Neutrophil (primary cell): ENCODE measurements around the gene PNMT.

Experiments
- H3K27ac ChIP-seq: fragments of 200-600 bp; sonication (generic); 2 replicates; pipeline ENCODE4 v1.5.1; 2016; ENCODE audit warnings: mild to moderate bottlenecking, moderate library complexity
- H3K27me3 ChIP-seq: fragments of 200-600 bp; sonication (generic); 2 replicates; pipeline ENCODE4 v1.6.0; 2016; ENCODE audit warnings: mild to moderate bottlenecking
- H3K36me3 ChIP-seq: fragments of 200-600 bp; sonication (generic); 2 replicates; pipeline ENCODE4 v1.5.1; 2017
- H3K4me1 ChIP-seq, 2 experiments: fragments of 200-600 bp in 1 of 2; sonication (generic) in 1 of 2; 1 replicate in 1 of 2; 2 replicates in 1 of 2; pipeline versions ENCODE4 v1.5.1 to v1.6.1; 2013 to 2016; ENCODE audit warnings: low read depth in 1 of 2, low read length in 1 of 2, mild to moderate bottlenecking in 1 of 2, moderate library complexity in 1 of 2; ENCODE audit not compliant: control insufficient read depth in 1 of 2, insufficient read depth in 1 of 2
- H3K4me3 ChIP-seq, 2 experiments: fragments of 200-600 bp in 1 of 2; sonication (generic) in 1 of 2; 1 replicate in 1 of 2; 2 replicates in 1 of 2; pipeline ENCODE4 v1.5.1; 2013 to 2016; ENCODE audit warnings: low read depth in 1 of 2, low read length in 1 of 2, mild to moderate bottlenecking in 1 of 2, moderate library complexity in 1 of 2
- H3K9me3 ChIP-seq: fragments of 200-600 bp; sonication (generic); 2 replicates; pipeline ENCODE4 v1.5.1; 2016
- TF ChIP-seq, protein P1 (sequence below): fragments of 200-600 bp; sonication (generic); IDR thresholded peaks from 2 replicates; pipeline ENCODE4 v1.5.1; 2016; ENCODE audit warnings: antibody characterized with exemption

Gene PNMT

GRCh38 chr17:39717660-39718059 lies 49.4 kb downstream of the PNMT start:
- Histone ChIP-seq H3K4me3 (no peak overlapping the region), H3K27me3 (no peaks in the 10 kb centered on the region), H3K9me3 (no peaks in the 10 kb centered on the region), H3K27ac (no peak overlapping the region), H3K4me1 (no peaks in the 10 kb centered on the region), H3K36me3 (no peaks in the 10 kb centered on the region)
- TF ChIP-seq, protein P1, sequence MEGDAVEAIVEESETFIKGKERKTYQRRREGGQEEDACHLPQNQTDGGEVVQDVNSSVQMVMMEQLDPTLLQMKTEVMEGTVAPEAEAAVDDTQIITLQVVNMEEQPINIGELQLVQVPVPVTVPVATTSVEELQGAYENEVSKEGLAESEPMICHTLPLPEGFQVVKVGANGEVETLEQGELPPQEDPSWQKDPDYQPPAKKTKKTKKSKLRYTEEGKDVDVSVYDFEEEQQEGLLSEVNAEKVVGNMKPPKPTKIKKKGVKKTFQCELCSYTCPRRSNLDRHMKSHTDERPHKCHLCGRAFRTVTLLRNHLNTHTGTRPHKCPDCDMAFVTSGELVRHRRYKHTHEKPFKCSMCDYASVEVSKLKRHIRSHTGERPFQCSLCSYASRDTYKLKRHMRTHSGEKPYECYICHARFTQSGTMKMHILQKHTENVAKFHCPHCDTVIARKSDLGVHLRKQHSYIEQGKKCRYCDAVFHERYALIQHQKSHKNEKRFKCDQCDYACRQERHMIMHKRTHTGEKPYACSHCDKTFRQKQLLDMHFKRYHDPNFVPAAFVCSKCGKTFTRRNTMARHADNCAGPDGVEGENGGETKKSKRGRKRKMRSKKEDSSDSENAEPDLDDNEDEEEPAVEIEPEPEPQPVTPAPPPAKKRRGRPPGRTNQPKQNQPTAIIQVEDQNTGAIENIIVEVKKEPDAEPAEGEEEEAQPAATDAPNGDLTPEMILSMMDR = no peak

- Histone ChIP-seq H3K4me1 (no peaks in the 10 kb centered on the region), H3K36me3 (no peaks in the 10 kb centered on the region), H3K27ac (no peak overlapping the region), H3K27me3 (no peaks in the 10 kb centered on the region), H3K4me3 (no peak overlapping the region), H3K9me3 (no peaks in the 10 kb centered on the region)
- TF ChIP-seq, protein P1 = no peak
Measured at GRCh38 chr17:39719563-39720355, 51.5 kb downstream of the PNMT start.
